Motor neuron (in vitro differentiated cells): Measurements from ENCODE around the gene SLC35E1. TPM values are rescaled to one million over a fixed set of nuclear protein-coding genes. Genes with fewer than 3 reads are reported as not detected.

Experiments used
- total RNA-seq, 8 experiments: library from RNA; unstranded; fragments of 300-600 nt; gene quantifications; 2 replicates each; pipeline versions ENCODE4 v1.2.3 to v1.2.4, GENCODE V29; 2022

The SLC35E1 gene
- total RNA-seq, 8 experiments from 2014 or later, result 19.5 to 37.4 (median 29.2) TPM

Other genes starting within 250 kb of the SLC35E1 start
- gene KLF2, start 247.6 kb downstream of the SLC35E1 start, total RNA-seq, result 1 to 10 TPM in 1 of 8 experiments, under 1 TPM in 5, not detected in 2; 0.13 to 1.3 (median 0.65) TPM
- gene EPS15L1, start 100.4 kb downstream of the SLC35E1 start, total RNA-seq, result 10 to 100 TPM; 16.0 to 87.0 (median 26.2) TPM
- gene CALR3, start 76.2 kb downstream of the SLC35E1 start, total RNA-seq, result under 1 TPM in 4 of 8 experiments, not detected in 4; 0.16 to 0.43 (median 0.27) TPM
- gene C19orf44, start 76.0 kb downstream of the SLC35E1 start, total RNA-seq, result 10 to 100 TPM in 1 of 8 experiments, 1 to 10 TPM in 7; 2.7 to 17.2 (median 5.0) TPM
- 10 to 100 TPM in 4 of 8 experiments, 1 to 10 TPM in 4; 5.4 to 42.8 (median 14.1) TPM for gene CHERP, start 30.0 kb downstream of the SLC35E1 start, total RNA-seq
- 10 to 100 TPM in 2 of 8 experiments, 1 to 10 TPM in 6; 5.2 to 18.5 (median 7.0) TPM for gene MED26, start 55.8 kb upstream of the SLC35E1 start, total RNA-seq
- 10 to 100 TPM; 46.8 to 84.3 (median 68.3) TPM for gene SMIM7, start 87.7 kb upstream of the SLC35E1 start, total RNA-seq
- 1 to 10 TPM; 1.2 to 7.4 (median 3.9) TPM for gene TMEM38A, start 88.7 kb upstream of the SLC35E1 start, total RNA-seq
- gene NWD1, start 147.4 kb upstream of the SLC35E1 start, total RNA-seq, result 1 to 10 TPM in 1 of 8 experiments, under 1 TPM in 7; 0.04 to 5.2 (median 0.10) TPM